Esophagus muscularis mucosa (tissue), 3 donors: ENCODE data around the gene VAMP8.
"Not testable (repeated sequence)": the region's sequence is repeated elsewhere in the genome, so short reads cannot be mapped to it uniquely, and the experiment has no call there.

Experiments used
- EP300 ChIP-seq: sonication (generic); formaldehyde crosslinking; IDR thresholded peaks from one replicate; pipeline ENCODE4 v1.6.1; 2017; ENCODE audit warnings: antibody characterized with exemption
- POLR2AphosphoS5 ChIP-seq, 2 donors: sonication (generic); formaldehyde crosslinking; IDR thresholded peaks; one replicate each; pipeline ENCODE4 v1.6.1; 2017; ENCODE audit warnings: antibody characterized with exemption in 2 of 2

GRCh38 chr2:85614757-85615156 is 37.4 kb downstream of the VAMP8 start:
- not testable (repeated sequence) for TF ChIP-seq POLR2AphosphoS5 (IDR thresholded peaks at IDR 0.05); EP300
